GM18499 (cell line): Measurements from ENCODE around the gene MOB2.

Source experiments
- ATAC-seq: cut with Tn5 transposase; IDR thresholded peaks from one replicate; pipeline ENCODE4 v1.9.1; 2021; ENCODE audit warnings: moderate number of reproducible peaks; ENCODE audit not compliant: insufficient read depth, unreplicated experiment

Gene MOB2

GRCh38 chr11:1476940-1477736 is 9.4 kb downstream of the MOB2 start:
- no peak for ATAC-seq

DNA sequence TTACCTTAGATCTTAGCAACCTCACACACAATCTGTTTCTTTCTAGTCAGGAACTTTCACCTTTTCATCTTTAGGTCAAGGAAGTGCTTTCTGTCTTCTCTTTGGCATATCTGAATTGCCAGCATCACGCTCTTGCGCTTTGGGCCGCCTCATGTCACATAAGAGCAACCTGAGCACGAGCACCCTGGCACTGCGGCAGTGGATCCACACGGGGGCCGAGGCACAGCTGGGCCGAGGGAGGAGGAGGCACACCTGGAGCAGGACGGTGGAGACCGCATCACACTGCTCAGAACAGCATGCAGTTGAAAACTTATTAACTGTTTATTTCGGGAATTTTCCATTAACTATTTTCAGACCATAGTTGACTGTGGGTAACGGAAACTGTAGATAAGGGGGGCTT is 10.7 kb downstream of the MOB2 start:
- ATAC-seq, result no peak

DNA sequence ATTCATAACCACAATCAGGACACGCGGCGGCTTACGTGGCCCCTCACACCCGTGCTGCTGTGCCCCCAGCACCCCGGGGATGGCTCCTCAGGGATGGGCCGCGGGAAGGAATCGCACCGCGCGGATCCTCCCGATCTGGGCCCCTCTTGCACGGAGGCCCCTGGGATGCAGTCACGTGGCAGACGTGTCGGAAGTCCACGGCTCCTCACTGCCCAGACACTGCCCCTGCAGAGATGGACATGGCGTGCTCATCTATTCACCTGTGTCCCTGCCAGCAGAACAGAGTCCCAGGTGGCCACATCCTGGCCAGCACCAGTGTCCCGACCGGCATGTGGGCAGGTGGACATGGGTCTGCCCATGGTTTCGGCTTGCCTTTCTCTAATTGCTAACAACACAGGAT is 12.8 kb downstream of the MOB2 start:
- no peak for ATAC-seq

DNA sequence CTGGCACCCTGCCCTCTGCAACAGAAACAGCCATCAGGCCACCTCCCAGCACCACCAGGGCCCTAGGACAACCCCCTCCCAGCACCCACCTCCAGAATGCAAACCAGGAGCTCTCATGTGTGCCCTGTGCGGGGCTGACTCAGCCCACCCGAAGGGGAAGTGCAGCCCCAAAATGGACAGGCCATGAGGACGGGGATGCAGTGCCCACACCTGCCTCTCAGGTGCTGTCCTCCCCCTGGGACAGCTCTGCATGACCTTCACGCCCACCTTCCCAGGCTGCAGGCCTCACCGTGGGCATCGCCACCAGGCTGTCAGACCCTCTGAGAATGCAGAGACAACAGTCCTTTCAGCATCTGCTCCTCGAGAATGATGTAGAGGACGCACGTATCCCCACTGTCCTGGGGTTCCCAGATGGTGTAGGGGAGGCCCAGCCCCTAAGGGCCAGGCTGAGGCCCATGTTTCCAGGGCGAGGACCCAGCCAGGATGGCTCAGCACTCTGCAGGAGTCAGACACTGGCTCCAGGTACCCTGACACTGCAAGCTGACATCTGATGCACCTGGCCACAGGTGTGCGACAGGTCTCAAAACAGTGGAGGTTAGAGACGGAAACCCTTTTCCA is 13.5 kb downstream of the MOB2 start:
- ATAC-seq, result no peak

- ATAC-seq, result no peak
These were observed 14.2 kb downstream of the MOB2 start for GRCh38 chr11:1472180-1473005.

GRCh38 chr11:1471736-1472135 is 14.8 kb downstream of the MOB2 start:
- ATAC-seq, result no peak

GRCh38 chr11:1470681-1471611 is 15.6 kb downstream of the MOB2 start:
- no peak for ATAC-seq

- ATAC-seq, result no peak
These were observed 16.5 kb downstream of the MOB2 start for GRCh38 chr11:1469911-1470680.

DNA sequence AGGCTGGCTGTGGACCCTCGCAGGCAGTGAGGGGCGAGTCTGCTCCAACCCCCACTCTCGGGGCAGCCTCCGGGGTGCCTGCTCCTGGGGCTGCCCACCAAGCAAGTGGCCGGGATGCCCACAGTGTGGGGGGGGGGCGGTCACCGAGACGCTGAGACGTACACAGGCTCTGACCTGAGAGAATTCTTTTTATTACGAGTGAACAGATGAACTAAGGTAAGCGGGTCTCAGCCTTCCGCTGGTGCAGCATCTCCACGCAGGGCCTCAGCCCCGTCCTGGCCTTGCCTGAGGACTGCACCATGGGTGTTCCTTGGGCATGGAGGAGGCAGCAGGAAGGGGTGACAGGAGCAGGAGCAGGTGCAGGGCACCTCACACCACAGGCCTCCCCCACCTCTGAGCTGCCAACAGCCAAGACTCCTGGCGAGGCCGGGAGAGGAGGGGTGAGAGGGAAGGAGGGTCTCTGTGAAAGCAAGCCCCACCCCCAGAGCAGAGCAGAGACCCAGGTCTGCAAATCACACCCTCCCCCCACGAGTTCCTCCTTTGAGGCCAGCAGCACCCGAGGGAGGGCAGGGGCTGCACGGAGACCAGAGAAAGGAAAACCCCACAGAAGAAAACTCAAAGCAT is 17.2 kb downstream of the MOB2 start:
- no peak for ATAC-seq

- ATAC-seq, result no peak
These were observed 18.0 kb downstream of the MOB2 start for GRCh38 chr11:1468473-1469066.

DNA sequence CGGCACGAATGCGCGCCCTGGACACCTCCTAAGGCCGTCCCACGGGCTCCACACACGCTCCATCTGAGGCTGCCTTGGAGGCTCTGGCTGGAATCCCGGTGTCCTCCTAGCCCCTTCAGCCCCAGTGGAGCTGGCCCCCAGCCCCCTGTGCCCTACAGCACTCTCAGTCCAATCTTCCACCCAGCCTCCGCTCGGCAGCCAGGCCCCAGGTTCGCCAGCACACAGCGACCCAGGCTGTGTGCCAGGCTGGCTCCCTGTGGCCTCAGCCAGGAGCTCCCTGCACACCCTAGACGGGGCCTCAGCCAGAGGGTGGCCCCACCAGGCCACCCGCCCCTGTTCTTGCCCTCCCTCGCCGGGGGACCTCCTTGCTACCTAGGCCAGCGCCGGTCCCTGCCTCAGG is 18.6 kb downstream of the MOB2 start:
- ATAC-seq, result no peak

- ATAC-seq, result no peak
These were observed 19.3 kb downstream of the MOB2 start for GRCh38 chr11:1467270-1467669.

DNA sequence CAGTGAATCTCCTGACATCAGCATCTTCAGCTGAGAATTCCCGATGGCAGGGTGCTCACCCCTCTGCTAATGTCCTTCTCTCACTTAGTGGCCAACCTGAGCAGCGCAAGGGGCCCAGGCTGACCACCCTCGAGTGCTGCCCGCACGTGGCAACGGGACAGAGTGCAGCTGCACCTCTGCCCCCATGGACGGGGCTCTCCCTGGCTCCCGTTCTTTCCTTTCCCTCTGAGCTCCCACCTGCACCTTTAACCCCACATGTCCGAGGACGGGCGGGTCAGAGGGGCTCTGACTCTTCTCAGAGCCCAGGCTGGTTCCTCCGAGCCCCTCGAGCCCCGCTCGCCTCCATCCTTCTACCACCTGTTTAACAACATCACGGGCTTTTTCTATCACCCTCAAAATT is 19.8 kb downstream of the MOB2 start:
- no peak for ATAC-seq

GRCh38 chr11:1463056-1463455 is 23.5 kb downstream of the MOB2 start:
- no peak for ATAC-seq

GRCh38 chr11:1462698-1462975 is 23.9 kb downstream of the MOB2 start:
- ATAC-seq, result no peak

GRCh38 chr11:1461826-1462697 is 24.5 kb downstream of the MOB2 start:
- ATAC-seq, result no peak

DNA sequence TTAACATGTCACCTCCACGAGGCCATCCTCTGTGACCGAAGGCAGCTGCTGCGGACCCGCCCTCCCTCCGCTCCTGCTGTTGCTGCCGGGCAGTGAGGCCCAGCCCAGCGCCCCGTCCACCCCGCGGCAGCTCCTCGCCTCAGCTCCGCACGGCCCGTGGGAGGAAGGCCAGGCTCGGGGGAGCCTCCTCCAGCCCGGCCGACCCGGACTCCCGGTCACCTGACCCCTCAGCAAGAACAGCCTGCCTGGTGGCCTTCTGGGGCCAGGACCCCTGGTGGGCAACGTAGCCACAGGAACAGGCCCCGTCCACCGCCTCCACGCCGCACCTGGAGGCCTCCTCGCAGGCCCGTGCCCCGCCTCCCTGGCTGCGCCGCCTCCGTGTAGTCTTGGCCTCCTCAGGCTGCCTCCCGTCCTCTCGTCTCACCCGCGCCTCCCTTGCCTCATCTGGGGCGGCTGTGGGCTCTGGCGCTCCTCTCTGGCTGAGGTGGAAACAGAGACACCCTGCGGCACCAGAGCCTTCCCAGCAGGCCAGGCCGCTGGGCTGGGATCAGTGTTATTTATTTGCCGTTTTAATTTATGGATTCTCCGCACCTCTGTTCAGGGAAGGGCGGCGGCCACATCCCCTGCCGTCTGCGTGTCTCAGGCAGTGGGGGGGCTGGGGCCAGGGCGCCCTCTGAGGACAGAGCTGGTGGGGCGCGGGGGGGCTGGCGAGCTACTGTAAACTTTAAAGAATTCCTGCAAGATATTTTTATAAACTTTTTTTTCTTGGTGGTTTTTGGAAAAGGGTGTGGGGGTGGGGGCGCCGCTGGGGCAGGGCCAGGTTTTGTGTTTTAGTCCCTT is 25.4 kb downstream of the MOB2 start:
- no peak for ATAC-seq
